Bone marrow (tissue), 2 donors: ENCODE results near the gene NXN.
A peak's percentile ranks its signal among the peaks of the same experiment; 100 is the strongest.
"Not testable (repeated sequence)": the region's sequence is repeated elsewhere in the genome, so short reads cannot be mapped to it uniquely, and the experiment has no call there.

Source experiments
- DNase-seq, 2 donors: peaks; one replicate each; lab custom pipeline; 2025; lab: John Stamatoyannopoulos, UW

The NXN gene

DNA sequence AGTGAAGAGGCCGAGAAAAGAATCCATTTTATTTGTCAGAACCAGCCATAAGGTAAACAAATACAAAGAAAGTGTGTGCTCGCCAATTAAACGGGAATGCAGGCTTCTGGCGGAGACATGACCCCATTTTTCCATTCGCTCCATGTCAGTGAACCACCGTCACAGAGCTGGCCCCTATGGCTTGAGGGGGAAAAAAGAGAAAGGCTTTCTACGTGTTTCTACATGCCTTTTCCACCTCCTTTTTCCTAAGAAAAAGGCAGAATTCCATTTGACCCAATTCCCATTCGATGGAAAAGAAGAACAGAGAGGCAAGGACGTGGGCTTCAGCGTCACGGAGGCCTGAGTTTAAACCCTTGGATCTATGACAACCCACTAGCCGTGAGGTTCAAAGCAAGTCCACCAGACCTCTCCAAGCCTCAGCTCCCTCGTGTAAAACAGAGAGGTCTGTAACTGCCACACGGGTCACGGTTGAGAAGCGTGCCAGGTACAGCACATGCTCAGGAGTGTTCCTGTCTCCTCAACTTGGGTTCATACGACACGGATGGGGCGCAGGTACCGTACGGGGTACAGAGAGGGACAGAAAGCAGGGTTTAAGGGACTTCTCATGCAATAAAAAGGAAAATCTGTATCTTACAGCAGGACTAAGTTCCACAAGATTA, 91.9 kb downstream of the NXN start:
- DNase-seq, result no peak

- no peak for DNase-seq
These were observed 93.5 kb downstream of the NXN start for GRCh38 chr17:885971-886571.

- DNase-seq, result no peak
These were observed 96.0 kb downstream of the NXN start for GRCh38 chr17:883586-883962.

DNA sequence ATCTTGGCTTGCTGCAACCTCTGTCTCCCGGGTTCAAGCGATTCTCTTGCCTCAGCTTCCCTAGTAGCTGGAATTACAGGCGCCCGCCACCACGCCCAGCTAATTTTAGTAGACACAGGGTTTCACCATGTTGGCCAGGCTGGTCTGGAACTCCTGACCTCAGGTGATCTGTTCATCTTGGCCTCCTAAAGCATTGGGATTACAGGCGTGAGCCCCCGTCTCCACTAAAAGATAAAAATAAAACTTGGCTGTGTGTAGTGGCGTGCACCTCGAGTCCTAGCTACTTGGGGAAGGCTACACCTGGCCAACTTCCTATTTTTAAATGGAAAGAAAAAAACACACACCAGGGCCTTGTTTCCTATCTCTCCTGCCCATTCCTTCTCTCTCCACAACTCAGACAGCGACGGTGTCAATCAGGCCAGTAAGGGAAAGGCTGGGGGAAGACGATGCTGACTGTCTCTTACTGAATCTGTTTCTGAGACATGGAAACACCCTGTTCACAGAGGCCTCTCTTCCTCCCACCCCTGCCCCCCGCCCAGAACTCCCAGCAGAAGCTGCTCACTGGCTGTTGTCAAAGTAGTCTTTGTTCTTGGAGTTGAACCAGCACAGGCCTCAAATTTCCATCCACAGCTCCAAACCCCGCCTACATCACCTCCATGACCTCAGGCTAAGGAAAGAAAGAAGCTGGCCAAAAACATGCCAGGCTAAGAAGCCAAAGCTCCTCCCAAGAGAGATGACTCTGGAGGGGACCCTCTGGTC, 96.6 kb downstream of the NXN start:
- no peak for DNase-seq

- no peak for DNase-seq
These were observed 97.8 kb downstream of the NXN start for GRCh38 chr17:881778-882177.

DNA sequence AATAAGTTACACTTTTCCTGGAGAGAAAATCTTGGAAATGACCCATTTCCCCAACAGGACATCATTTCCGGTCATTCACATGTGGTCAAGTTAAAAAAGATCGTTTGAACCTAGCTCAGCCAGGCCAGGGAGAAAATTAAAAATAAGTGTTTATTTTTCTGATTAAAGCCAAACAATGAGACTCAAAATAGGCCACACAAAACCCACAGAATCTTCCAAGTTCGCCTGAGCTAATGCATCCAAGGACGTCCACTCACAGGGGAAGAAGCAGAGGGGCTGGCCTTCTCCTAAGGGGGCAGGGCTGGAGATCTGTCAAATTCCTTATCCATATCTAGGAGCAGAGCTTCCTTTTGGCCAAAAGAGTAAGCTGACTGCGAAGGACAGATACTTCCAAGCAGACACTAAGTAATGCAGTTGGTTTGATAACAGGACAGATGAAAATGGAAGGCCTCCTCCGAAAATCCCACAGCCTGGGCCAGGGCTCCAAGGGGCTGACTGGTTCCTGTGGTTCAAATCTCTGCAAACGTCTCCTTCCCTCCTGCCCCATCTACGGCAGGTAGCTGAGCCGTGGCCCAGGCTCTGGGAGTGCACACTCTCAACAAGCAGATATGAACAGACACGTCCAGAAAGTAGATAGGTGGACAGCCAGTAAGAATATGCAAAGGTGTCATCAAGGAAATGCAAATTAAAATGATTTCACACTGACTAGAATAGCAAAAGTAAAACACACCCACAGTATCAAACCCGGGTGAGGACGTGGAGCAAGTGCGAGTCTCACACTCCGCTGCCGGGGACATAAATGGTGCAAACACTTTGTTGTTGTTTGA, 98.9 kb downstream of the NXN start:
- no peak for DNase-seq

DNA sequence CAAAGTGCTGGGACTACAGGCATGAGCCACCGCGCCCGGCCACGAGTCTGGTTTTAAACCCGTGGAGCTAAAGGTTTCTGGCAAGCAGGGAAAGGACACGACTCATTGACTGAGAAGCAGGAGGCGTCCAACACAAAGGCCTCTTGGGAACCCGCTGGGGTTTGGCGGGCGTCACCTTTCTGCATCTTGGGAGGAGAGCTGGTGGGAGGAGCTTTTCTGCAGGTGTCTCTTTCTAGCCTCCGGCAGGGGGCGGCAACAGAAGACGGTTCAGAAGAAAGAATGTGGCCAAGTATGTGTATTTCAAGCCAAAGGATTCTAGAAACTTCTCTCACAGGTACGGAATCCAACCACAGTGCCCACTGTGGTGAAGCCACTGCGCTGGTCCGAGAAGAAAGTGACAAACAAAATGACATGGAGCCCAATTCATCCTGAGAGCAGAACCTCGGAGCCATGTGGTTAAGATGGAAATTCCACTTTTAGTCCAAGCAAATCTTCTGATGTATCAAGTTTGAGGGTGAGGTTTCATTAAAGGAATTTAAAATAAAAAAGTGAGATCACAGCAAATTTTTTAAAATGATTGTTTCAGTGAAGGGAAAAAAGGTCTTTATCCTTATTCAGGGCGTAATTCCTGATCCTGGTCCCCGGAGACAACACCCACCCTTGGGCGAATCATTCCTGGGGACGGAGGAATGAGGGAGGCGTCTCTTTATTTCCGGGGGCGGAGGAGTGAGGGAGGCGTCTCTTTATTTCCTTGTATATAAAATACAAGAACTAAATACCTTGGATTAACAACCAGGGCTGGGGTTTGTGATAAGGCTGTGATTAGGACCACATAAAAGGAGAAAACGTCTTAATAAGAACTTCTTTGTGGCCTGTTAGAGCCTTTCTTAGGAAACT, 99.8 kb downstream of the NXN start:
- peak in 1 of 2 donors; percentile 58 for DNase-seq

GRCh38 chr17:877630-878029, 101.9 kb downstream of the NXN start:
- DNase-seq, result no peak

DNA sequence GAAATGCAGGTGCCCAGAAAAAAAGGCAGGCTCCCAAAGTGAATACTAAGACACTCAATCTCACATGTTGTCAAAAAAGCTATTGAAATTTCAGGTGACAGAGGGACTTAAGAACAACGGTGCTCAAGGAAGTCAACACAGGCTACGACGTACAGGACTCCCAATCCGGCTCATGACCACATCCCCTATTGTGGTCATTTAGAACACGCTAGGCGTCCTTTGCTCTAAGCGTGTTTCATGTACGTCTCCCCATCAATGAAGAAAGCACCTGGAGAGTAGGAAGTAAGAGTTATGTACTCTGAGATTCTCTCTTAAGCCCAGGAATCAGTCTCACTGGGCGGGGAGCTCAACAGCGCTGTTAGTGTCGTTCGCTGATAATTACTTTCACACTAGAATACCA, 103.3 kb downstream of the NXN start:
- DNase-seq, result peak in 1 of 2 donors; percentile 16

DNA sequence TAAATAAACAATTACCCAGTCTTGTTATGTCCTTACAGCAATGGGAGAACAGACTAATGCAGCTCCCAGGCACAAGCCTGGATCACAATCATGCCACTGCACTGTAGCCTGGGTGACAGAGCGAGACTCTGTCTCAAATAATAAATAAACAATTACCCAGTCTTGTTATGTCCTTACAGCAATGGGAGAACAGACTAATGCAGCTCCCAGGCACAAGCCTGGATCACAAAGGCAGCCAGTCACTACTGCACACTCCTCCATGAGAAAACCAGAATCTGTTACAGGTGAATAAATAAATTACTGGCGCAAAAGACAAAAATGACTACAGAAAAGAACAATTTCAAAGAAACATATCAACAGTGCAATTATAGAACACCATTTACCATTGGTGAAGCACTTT, 105.0 kb downstream of the NXN start:
- DNase-seq, result not testable (repeated sequence)

GRCh38 chr17:872855-873254, 106.7 kb downstream of the NXN start:
- no peak for DNase-seq

- no peak for DNase-seq
These were observed 107.6 kb downstream of the NXN start for GRCh38 chr17:871751-872519.

DNA sequence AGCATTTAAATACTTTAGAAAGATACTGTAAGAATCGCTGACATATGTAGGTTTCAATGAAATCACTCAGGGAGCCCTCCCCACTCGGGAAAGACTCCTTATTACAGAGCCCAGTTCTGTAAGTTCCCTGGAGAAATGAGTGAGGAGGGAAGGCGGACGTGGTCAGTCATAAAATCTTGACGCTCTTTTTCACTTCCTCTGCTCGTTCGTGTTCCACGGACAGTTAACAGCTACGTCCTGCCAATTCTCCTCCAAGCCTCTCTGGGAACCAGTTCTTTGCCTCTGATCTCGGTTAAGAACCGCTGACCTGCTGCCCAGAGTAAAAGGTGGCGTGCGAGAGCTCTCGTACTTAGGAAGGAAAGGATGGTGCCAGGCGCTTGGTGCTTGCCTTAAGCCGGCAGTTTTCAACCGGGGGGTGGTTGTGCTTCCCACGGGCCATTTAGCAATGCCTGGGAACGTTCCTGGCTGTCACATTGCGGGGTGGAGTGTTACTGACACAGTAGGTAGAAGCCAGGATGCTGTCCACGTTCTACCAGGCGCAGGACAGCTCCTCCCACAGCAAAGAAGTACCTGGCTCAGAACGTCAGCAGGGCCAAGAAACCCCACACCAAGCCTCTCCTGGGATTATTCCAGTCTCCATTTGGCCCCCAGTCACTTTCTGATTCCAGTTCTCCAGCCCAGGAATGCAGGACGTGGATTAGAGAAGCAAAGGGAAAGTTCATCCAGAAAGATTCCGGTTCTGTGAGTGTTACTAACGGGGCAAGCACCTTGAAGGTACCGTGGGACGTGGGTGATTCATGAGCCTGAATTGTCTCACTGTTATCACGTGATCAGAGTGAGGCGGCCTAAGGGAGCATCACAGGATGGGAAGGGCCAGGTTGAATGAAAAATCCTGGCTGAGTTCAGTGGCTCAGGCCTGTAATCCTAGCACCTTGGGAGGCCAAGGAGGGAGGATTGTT, 109.7 kb downstream of the NXN start:
- no peak for DNase-seq

DNA sequence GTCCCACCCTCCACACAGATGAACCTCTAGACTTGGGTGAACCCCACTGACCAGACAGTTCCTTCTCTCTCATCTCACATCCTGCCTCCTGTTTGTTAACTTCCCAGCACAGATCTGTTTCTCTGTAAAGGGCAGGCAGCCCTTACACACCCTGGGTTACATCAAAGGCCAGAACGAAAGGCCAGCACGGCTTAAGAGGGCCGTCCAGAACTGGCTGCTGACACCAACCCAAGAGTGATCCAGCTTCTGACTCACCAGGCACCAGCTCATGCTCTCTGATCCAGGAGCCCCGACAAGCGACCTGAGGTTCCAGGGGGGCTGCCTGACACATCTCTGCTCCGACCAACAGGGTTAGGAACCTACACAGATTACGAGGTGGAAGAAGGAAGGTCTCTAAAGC, 110.5 kb downstream of the NXN start:
- DNase-seq, result no peak

GRCh38 chr17:867896-868489, 111.6 kb downstream of the NXN start:
- DNase-seq, result no peak

- DNase-seq, result not testable (repeated sequence)
These were observed 112.3 kb downstream of the NXN start for GRCh38 chr17:867238-867637.

GRCh38 chr17:866568-867103, 112.9 kb downstream of the NXN start:
- DNase-seq, result no peak

- DNase-seq, result no peak
These were observed 115.3 kb downstream of the NXN start for GRCh38 chr17:864315-864714.

GRCh38 chr17:863880-864279, 115.7 kb downstream of the NXN start:
- no peak for DNase-seq
